Esophagus squamous epithelium (tissue), 4 donors: ENCODE data around the gene SLC33A1.

Experiments
- POLR2A ChIP-seq, 4 donors: fragments of 450-650 bp; IDR thresholded peaks; one replicate each; pipeline ENCODE4 v1.6.1; 2017; ENCODE audit warnings: antibody characterized with exemption in 4 of 4, mild to moderate bottlenecking in 4 of 4, moderate library complexity in 3 of 4
- TF ChIP-seq, protein P1 (sequence below), 6 experiments: fragments of 450-650 bp in 4 of 6; fragments of 200-600 bp in 2 of 6; sonication (generic) in 2 of 6; IDR thresholded peaks; one replicate each; pipeline ENCODE4 v1.5.1; 2016 to 2019; ENCODE audit warnings: antibody characterized with exemption in 6 of 6, mild to moderate bottlenecking in 4 of 6, moderate library complexity in 4 of 6

DNA sequence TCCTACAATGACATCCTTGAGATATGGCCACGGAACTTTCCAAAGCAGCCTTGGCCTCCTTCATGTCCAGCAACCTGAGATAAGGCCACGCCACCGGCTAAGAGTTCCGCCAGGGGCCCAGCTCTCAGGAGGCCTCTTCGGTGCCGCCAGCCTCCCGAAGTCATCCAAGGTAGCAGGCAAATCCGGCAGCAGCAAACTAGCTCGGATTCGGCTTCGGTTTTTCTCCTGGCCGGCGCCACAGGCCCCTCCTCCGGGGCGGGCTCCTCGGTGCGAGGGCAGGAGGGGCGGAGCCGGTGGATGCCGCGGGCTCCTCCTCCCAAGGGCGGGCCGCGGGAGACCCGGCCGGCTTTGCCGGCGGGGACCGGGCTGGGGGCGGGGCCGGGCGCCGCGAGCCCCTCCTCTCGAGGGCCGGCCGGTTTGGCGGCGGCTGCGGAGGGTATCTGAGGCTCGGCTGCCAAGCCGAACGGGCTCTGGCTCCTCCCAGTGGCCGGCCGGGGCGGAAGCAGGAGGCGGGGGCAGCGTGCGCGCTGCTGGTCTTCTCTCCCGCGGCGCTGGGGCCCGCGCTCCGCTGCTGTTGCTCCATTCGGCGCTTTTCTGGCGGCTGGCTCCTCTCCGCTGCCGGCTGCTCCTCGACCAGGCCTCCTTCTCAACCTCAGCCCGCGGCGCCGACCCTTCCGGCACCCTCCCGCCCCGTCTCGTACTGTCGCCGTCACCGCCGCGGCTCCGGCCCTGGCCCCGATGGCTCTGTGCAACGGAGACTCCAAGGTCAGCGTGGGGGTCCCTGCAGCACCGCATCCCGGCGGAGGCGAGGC, 16.1 kb upstream of the SLC33A1 start, which contains the start of gene GMPS:
- peak in 3 of 4 donors; percentile 23 to 85 (median 70) for TF ChIP-seq POLR2A (IDR thresholded peaks at IDR 0.05)
- TF ChIP-seq, protein P1, sequence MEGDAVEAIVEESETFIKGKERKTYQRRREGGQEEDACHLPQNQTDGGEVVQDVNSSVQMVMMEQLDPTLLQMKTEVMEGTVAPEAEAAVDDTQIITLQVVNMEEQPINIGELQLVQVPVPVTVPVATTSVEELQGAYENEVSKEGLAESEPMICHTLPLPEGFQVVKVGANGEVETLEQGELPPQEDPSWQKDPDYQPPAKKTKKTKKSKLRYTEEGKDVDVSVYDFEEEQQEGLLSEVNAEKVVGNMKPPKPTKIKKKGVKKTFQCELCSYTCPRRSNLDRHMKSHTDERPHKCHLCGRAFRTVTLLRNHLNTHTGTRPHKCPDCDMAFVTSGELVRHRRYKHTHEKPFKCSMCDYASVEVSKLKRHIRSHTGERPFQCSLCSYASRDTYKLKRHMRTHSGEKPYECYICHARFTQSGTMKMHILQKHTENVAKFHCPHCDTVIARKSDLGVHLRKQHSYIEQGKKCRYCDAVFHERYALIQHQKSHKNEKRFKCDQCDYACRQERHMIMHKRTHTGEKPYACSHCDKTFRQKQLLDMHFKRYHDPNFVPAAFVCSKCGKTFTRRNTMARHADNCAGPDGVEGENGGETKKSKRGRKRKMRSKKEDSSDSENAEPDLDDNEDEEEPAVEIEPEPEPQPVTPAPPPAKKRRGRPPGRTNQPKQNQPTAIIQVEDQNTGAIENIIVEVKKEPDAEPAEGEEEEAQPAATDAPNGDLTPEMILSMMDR (IDR thresholded peaks at IDR 0.05), result peak; percentile 30 to 85 (median 62)
